Ascending aorta (tissue), 2 donors: ENCODE results near the gene WEE1. TPM values are rescaled to one million over a fixed set of nuclear protein-coding genes. Genes with fewer than 3 reads are reported as not detected.

Experiments
- DNase-seq, 2 donors: peaks; one replicate each; pipeline ENCODE4 v3.0.0-alpha.2; 2019; ENCODE audit warnings: low spot score in 2 of 2
- H3K27ac ChIP-seq, 2 donors: fragments of 200-600 bp; sonication (generic); one replicate each; pipeline ENCODE4 v1.5.1; 2016 to 2017; ENCODE audit warnings: mild to moderate bottlenecking in 1 of 2
- H3K27me3 ChIP-seq: fragments of 200-600 bp; sonication (generic); one replicate; pipeline ENCODE4 v1.5.1; 2017
- H3K36me3 ChIP-seq, 2 donors: fragments of 200-600 bp; sonication (generic); one replicate each; pipeline ENCODE4 v1.5.1; 2016
- H3K4me1 ChIP-seq, 2 donors: fragments of 200-600 bp; sonication (generic); one replicate each; pipeline ENCODE4 v1.5.1; 2016 to 2017; ENCODE audit warnings: mild to moderate bottlenecking in 1 of 2
- H3K4me3 ChIP-seq, 2 donors: fragments of 200-600 bp; sonication (generic); one replicate each; pipeline ENCODE4 v1.5.1; 2016 to 2017; ENCODE audit warnings: mild to moderate bottlenecking in 1 of 2
- H3K9me3 ChIP-seq, 2 donors: fragments of 200-600 bp; sonication (generic); one replicate each; pipeline ENCODE4 v1.5.1; 2016
- intact Hi-C: fragments of 100-400 bp; cut with DNase I; formaldehyde crosslinking; loops from one replicate; pipeline ENCODE4 v1.15.1; 2023
- total RNA-seq: library from RNA; depleted of rRNA; stranded (reverse); fragments of >200 nt; gene quantifications from one replicate; pipeline ENCODE4 v1.1.0, GENCODE V29; 2016
- TF ChIP-seq, protein P1 (sequence below), 3 experiments: fragments of 200-600 bp in 2 of 3; fragments of 450-650 bp in 1 of 3; sonication (generic) in 2 of 3; IDR thresholded peaks; one replicate each; pipeline ENCODE4 v1.5.1; 2016 to 2019; ENCODE audit warnings: antibody characterized with exemption in 3 of 3, mild to moderate bottlenecking in 1 of 3, moderate library complexity in 1 of 3

The WEE1 gene
- total RNA-seq, 1 donor from 2014 or later: 20.8 TPM

- intact Hi-C loops: loop anchor here (2.0 to 10.0 kb wide), 3 partner anchors 37 to 1229 kb away; partner anchors contain the start of genes EIF4G2 and SWAP70
- peaks cover 0 to 1% of the 10 kb centered on the region in 2 donors for H3K36me3 ChIP-seq
- H3K27ac ChIP-seq: peak overlapping the region; percentile 89 to 98
- DNase-seq: peak in 1 of 2 donors; percentile 88
- TF ChIP-seq, protein P1, sequence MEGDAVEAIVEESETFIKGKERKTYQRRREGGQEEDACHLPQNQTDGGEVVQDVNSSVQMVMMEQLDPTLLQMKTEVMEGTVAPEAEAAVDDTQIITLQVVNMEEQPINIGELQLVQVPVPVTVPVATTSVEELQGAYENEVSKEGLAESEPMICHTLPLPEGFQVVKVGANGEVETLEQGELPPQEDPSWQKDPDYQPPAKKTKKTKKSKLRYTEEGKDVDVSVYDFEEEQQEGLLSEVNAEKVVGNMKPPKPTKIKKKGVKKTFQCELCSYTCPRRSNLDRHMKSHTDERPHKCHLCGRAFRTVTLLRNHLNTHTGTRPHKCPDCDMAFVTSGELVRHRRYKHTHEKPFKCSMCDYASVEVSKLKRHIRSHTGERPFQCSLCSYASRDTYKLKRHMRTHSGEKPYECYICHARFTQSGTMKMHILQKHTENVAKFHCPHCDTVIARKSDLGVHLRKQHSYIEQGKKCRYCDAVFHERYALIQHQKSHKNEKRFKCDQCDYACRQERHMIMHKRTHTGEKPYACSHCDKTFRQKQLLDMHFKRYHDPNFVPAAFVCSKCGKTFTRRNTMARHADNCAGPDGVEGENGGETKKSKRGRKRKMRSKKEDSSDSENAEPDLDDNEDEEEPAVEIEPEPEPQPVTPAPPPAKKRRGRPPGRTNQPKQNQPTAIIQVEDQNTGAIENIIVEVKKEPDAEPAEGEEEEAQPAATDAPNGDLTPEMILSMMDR (IDR thresholded peaks at IDR 0.05): no peak
- no peaks in the 10 kb centered on the region for H3K9me3 ChIP-seq
- H3K27me3 ChIP-seq: no peaks in the 10 kb centered on the region
- H3K4me3 ChIP-seq: peak overlapping the region; percentile 89 to 98
- peaks cover 9 to 12% of the 10 kb centered on the region in 2 donors for H3K4me1 ChIP-seq
Observed at GRCh38 chr11:9575260-9576240, 2.1 kb downstream of the WEE1 start.

DNA sequence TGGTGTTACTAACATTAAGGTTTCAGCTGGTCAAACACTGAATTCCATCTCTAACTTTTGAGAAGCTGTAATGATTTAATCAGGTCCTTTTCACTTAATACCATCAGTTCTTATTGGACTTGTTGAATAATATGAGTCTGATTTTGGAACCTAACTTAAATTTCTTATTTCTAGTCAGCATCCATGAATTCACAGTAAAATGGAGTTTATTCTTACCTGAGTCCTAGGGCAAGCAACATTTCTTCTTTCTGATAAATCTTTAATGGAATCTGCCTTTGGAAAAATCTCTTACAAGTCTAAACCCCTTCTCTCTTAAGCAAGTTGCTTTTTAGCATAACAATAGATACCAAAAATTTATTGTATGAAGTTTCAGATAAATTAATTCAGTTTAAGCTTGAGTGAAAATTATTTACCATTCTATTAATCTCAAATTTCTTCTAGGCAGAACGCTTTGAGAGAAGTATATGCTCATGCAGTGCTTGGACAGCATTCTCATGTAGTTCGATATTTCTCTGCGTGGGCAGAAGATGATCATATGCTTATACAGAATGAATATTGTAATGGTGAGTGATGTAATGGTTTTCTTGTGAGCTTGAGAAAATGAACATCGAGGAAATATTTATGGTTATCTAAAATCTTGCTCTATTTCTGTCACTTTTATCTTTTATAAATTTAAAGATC lies 3.4 kb downstream of the WEE1 start:
- Histone ChIP-seq H3K27me3 (no peaks in the 10 kb centered on the region), H3K4me3 (peak overlapping the region; percentile 89 to 98), H3K9me3 (no peaks in the 10 kb centered on the region), H3K36me3 (peaks cover 3 to 14% of the 10 kb centered on the region in 2 donors), H3K4me1 (peaks cover 9 to 12% of the 10 kb centered on the region in 2 donors), H3K27ac (peak overlapping the region; percentile 89 to 98)
- no peak for DNase-seq
- intact Hi-C loops: loop anchor here (2.0 to 10.0 kb wide), 3 partner anchors 36 to 1228 kb away; partner anchors contain the start of genes EIF4G2 and SWAP70
- TF ChIP-seq, protein P1 (IDR thresholded peaks at IDR 0.05): no peak

- TF ChIP-seq, protein P1 (IDR thresholded peaks at IDR 0.05): no peak
Observed at GRCh38 chr11:9577556-9577955, 4.1 kb downstream of the WEE1 start.

DNA sequence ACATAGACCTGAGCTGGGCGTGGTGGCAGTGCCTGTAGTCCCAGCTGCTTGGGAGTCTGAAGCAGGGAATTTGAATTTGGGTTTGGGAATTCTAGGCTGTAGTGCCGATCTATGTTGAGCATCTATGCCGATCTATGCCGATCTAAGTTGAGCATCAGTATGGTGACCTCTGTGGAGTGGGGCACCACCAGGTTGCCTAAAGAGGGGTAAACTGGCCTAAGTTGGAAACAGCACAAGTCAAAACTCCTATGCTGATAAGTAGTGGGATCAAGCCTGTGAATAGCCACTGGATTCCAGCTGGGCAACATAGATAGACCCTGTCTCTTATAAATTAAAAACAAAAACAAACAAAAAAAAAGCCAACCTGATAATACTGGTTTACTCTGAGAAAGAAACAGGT lies 7.4 kb downstream of the WEE1 start:
- no peak overlapping the region for H3K4me3 ChIP-seq
- H3K9me3 ChIP-seq: no peaks in the 10 kb centered on the region
- H3K27ac ChIP-seq: no peak overlapping the region
- intact Hi-C loops: no loop called here
- peaks cover 0 to 6% of the 10 kb centered on the region in 2 donors for H3K4me1 ChIP-seq
- TF ChIP-seq, protein P1 (IDR thresholded peaks at IDR 0.05): no peak
- H3K36me3 ChIP-seq: peaks cover 35 to 51% of the 10 kb centered on the region in 2 donors
- H3K27me3 ChIP-seq: no peaks in the 10 kb centered on the region
- no peak for DNase-seq

More at GRCh38 chr11:9577556-9577955, 4.1 kb downstream of the WEE1 start:
- Histone ChIP-seq H3K27ac (peak overlapping the region; percentile 89 to 98), H3K4me1 (peaks cover 5 to 6% of the 10 kb centered on the region in 2 donors), H3K27me3 (no peaks in the 10 kb centered on the region), H3K9me3 (no peaks in the 10 kb centered on the region), H3K36me3 (peaks cover 9 to 21% of the 10 kb centered on the region in 2 donors), H3K4me3 (peak overlapping the region; percentile 89 to 98)
- DNase-seq: no peak
- intact Hi-C loops: loop anchor here (2.0 to 10.0 kb wide), 3 partner anchors 35 to 1227 kb away; partner anchors contain the start of genes EIF4G2 and SWAP70

- Histone ChIP-seq H3K4me1 (peaks cover 0 to 6% of the 10 kb centered on the region in 2 donors), H3K9me3 (no peaks in the 10 kb centered on the region), H3K4me3 (no peak overlapping the region), H3K27ac (no peak overlapping the region), H3K36me3 (peaks cover 43 to 57% of the 10 kb centered on the region in 2 donors), H3K27me3 (no peaks in the 10 kb centered on the region)
- intact Hi-C loops: no loop called here
- TF ChIP-seq, protein P1 (IDR thresholded peaks at IDR 0.05): no peak
- DNase-seq: no peak
Observed at GRCh38 chr11:9581556-9582161, 8.2 kb downstream of the WEE1 start.
